Amniotic stem cell (primary cell): ENCODE data around the gene CROT.
A peak's percentile ranks its signal among the peaks of the same experiment; 100 is the strongest.
"Not testable (repeated sequence)": the region's sequence is repeated elsewhere in the genome, so short reads cannot be mapped to it uniquely, and the experiment has no call there.

Source experiments
- DNase-seq: peaks from one replicate; lab custom pipeline; 2025; lab: John Stamatoyannopoulos, UW

Gene CROT

DNA sequence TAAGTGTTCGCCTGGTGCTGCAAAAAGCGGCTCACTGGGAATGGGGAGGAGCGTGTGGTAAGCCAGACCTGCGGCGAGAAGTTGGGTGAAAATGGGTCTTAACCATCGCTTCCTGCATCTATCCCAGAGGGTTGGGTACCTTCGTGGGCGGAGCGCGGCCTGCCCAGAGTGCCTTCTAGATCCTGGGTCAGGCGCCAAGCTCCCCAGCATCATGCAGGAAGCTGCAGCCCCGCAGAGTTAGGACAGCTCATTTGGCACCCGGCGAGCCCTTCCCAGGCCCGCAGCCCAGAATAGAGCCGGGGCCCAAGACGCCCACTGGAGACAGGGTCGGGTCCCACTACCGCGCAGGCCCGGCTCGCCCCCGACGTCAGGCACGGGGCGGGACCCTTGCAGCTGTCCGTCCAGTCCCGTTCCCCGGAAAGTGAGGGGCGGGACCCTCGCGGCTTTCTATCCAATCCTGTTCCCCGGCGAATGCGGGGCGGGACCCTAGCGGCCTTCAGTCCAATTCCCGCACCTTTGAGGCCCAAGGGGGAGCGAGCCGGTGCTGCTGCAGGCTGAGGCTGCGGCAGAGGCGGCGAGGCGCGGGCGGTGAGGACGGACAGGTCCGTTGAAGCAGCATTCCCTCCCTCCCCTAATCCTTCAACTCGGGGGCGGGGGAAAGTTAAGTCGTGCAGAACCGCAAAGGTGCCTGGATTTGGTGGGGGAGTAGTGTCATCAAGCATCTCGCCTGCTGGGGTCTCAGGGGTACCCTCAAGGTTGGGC lies at the start of gene CROT:
CROT (plus strand) TSS at position 499 of the 762 bp plus-strand sequence. CDS start 3,405 bp downstream, outside the sequence.
- DNase-seq: peak; percentile 91

DNA sequence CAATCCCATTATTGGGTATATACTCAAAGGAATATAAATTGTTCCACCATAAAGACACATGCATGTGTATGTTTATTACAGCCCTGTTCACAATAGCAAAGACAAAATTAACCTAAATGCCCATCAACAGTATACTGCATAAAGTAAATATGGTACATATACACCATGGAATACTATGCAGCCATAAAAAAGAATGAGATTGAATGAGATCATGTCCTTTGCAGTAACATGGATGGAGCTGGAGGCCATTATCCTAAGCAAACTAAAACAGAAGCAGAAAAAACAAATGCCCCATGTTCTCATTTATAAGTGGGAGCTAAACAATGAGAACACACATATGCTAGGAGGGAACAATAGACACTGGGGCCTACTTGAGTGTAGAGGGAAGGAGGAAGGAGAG lies 44.7 kb upstream of the CROT start:
- DNase-seq: no peak

DNA sequence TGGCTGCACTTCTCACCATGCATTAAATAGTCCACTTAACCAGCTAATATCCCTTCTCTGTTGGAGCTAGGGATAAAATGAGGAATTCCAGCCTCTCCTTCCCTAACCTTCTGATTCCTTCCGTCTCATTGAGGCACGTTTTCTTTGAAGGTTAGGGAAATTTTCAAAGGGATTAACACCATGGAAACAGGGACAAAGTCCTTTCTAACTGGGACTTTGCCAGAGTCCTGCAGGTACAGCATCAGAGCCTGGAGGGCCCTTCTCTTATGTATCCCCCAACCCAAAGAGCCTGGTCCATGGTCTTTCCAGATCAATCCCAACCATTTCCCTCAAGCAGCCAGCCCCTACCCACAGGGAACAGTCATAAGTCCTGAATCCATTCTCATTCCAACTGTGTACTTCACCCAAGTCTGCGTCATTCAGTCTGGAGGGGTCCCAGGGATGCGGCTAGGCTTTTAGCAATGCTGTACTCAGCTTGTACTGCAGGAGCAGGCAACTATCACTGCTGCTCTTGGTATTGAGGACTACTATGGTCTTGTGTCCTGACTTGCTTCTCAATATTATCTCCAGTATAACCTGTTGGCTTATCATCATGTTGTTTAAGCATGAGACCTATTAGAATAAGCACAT lies 34.6 kb upstream of the CROT start:
- DNase-seq: no peak

GRCh38 chr7:87312215-87312865 lies 33.1 kb upstream of the CROT start:
- DNase-seq: peak; percentile 7

DNA sequence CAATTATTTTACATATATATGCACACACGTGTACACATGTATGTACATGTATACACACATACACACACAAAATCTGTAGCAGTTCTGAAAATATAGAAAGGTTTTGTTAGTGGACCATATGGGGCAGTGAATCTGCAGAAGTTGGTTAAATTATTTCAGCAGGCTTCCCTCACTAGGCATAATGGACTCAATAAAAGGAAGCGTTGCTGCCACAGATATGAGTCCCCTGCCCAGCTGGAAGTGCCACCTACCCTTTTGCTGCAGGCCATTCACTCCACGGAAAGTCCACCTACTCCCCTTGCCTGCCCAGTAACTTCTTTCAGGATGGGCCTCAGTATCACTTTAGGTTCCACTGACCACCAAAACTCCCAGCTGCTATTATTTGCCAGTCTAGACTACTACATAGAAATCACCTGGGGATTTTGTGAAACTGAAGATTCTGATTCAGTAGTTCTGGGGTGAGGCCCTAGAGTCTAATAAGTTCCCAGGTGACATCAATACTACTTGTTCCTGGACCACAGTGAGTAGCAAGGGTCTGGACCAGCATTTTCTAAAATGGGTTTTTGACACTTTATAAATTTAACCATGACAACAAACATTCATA lies 29.3 kb upstream of the CROT start:
- DNase-seq: no peak

DNA sequence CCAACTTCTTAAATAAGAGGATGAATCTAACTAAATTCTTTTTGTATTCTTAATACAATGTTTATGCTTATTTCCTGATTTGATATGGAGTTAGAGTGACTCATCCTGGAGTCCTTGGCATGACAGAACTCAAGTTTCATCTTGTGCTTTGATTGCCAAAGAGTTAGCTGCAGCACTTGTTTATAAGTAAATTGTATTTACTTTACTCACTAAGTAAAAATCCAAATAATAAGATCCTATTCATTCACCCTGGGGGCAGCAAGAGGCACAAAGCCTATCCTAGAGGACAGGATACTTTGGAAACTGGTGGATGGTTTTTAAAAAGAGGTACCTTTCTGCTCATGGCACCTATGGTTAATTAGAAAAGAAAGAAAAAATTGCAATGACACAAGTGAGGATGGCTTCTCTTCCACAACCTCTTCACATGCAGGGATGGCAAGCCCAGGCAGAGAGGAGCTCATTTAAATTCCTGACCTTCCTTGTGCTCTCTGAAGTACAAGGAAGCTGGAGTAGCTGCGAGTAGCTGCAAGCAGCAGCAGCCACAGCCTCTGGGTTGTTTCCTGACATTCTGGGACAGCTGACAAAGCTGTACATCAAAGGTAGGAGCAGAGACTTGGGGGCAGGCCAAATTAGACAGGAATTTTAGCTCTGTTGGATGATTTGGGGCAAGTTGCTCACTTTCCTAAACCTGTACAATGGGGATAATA lies 28.5 kb upstream of the CROT start:
- peak; percentile 52 for DNase-seq

GRCh38 chr7:87317691-87318245 lies 27.7 kb upstream of the CROT start:
- DNase-seq: no peak

DNA sequence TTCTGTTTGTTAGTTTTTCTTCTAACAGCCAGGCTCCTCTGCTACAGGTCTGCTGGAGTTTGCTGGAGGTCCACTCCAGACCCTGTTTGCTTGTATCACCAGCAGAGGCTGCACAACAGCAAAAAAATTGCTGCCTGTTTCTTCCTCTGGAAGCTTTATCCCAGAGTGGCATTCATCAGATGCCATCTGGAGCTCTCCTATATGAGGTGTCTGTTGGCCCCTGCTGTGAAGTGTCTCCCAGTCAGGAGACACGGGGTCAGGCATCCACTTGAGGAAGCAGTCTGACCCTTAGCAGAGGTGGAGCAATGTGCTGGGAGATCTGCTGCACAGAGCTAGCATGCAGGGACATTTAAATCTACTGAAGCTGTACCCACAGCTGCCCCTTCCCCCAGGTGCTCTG lies 26.7 kb upstream of the CROT start:
- DNase-seq: no peak

GRCh38 chr7:87319154-87319581 lies 26.3 kb upstream of the CROT start:
- not testable (repeated sequence) for DNase-seq

DNA sequence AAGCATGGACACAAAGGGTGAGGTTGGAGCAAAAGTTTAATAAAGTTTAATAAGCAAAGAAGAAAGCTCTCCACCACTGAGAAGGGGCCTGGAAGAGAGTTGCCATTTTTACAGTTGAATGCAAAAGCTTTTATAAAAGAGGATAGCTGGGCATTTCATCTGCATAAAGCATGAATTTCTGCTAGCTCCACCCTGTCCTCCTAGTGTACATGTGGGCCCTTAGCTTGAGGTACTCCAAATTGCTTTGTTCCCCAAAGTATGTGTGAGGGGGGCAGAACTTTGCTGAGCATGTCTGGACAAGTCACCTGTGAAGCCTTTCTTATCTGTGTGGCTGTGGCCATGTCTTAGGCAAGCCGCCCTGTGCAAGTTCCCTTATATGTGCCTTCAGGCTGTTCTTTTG lies 22.6 kb upstream of the CROT start:
- no peak for DNase-seq

DNA sequence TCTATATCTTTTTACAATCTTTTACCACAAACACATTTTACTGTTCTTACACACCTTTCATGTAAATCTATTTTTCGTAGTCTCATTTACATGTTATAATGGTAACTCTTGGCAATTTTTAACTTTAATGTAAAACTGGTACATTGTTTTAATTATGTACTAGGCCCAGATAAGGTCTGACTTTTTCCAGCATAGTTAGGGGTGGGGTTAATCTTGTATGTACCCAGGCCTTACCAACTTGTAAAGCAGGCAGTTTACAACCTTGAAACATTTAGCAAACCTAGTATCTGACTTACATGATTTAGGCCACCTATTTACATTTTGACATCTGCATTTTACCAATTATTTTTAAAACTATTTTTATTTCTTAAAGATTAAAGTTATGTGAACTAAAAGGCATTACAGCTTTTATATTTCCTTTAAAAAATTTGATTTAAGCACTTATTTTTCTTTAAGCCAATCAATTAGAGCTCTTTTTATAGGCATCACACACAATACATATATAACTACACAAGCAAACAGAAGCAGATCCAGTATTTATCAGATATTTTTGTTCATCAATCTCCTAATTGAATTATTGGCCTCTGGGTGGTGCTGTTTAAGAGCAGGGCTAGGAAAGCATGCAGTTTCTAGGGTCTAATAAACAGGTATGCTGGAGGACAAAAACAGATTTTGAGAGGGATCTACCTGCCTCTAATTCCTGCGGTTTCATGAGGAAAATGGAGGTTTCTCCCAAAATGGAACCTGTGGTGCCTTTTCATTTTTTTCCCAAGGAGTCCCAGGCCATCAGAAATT lies 19.7 kb upstream of the CROT start:
- no peak for DNase-seq

GRCh38 chr7:87328281-87328680 lies 17.2 kb upstream of the CROT start:
- no peak for DNase-seq

- DNase-seq: no peak
Observed at GRCh38 chr7:87330316-87330715, 15.1 kb upstream of the CROT start.

GRCh38 chr7:87330942-87331341 lies 14.5 kb upstream of the CROT start:
- DNase-seq: no peak

- no peak for DNase-seq
Observed at GRCh38 chr7:87331687-87332252, 13.7 kb upstream of the CROT start.

- DNase-seq: no peak
Observed at GRCh38 chr7:87332321-87332720, 13.1 kb upstream of the CROT start.

DNA sequence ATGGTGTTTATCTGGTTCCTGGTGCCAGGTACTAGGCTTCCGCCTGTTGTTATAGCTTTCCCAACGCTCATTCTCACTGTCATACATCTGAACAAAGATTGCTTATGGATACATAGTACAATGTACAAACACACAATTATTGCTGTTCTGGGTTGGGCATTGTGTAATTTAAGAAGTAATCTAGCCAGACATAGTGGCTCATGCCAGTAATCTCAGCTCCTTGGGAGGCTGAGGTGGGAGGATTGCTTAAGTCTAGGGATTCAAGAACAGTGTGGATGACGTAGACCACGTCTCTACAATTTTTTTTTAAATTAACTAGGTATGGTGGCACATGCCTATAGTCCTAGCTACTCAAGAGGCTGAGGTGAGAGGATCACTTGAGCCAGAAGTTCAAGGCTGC lies 9.3 kb upstream of the CROT start:
- no peak for DNase-seq

DNA sequence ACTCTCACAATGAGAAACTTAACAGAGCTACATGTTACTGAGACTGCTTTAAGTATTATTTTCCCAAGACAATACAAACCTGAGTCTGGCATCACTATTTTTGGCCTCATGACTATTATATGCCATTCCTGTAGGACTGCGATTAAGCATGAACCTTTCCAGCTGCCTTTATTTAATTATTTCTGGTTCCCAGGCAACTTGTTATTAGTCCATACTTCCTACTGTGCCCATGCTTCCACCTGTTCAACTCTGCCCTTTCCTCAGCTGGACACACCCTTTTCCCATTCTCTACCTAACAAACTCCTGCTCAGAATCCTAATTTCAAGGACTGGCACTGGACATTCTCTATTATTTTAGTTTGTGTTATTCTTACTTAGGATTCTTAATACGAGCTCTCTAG lies 8.1 kb upstream of the CROT start:
- no peak for DNase-seq

GRCh38 chr7:87339373-87339897 lies 6.0 kb upstream of the CROT start:
- no peak for DNase-seq

DNA sequence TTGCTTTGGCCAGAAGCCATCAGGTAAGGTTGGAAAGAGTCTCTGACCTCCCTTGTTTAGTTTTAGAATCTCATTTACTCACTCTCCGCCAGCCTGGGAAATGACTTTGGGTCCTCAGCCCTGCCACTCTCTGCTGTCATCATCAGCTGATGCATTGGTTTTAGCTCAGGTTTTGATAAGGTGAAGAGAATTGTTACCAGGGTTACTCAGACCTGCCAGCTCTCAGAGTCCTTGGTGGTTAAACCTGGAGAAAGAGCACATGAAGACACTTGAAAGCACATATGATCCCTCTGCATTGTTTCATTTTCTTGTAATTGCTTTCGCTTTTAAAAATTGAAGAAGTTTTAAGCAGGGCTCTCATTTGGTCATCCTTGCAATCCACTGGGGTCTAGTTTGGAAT lies 4.0 kb upstream of the CROT start:
- DNase-seq: no peak
